GM23338 (cell line): Measurements from ENCODE around the gene GYPC. TPM values are rescaled to one million over a fixed set of nuclear protein-coding genes. Genes with fewer than 3 reads are reported as not detected.

Experiments used
- ATAC-seq: fragments of 200-7000 bp; cut with Tn5 transposase; 3 replicates; pipeline ENCODE4 v1.9.1; 2020
- DNase-seq: peaks from one replicate; pipeline ENCODE4 v3.0.0-alpha.2; 2015; ENCODE audit warnings: low spot score
- H2AFZ ChIP-seq: fragments of 200-600 bp; sonication (generic); 2 replicates; pipeline ENCODE4 v1.8.0; 2016; ENCODE audit warnings: antibody characterized with exemption, mild to moderate bottlenecking, moderate library complexity
- H3F3A ChIP-seq: fragments of 200-600 bp; sonication (generic); replicated peaks from 2 replicates; pipeline ENCODE4 v1.8.0; 2017; ENCODE audit warnings: antibody characterized with exemption, mixed run types, low read depth
- H3K27ac ChIP-seq: fragments of 200-600 bp; sonication (generic); 2 replicates; pipeline ENCODE4 v1.6.1; 2016; ENCODE audit warnings: low read depth
- H3K27me3 ChIP-seq: fragments of 200-600 bp; sonication (generic); 2 replicates; pipeline ENCODE4 v1.8.0; 2016; ENCODE audit warnings: mild to moderate bottlenecking, mixed run types, moderate library complexity; ENCODE audit not compliant: insufficient read depth
- H3K36me3 ChIP-seq: fragments of 200-600 bp; sonication (generic); 2 replicates; pipeline ENCODE4 v1.8.0; 2016; ENCODE audit warnings: mild to moderate bottlenecking; ENCODE audit not compliant: insufficient read depth
- H3K4me1 ChIP-seq: fragments of 200-600 bp; sonication (generic); 2 replicates; pipeline ENCODE4 v1.8.0; 2016; ENCODE audit warnings: mild to moderate bottlenecking, moderate library complexity; ENCODE audit not compliant: insufficient read depth
- H3K4me2 ChIP-seq: fragments of 200-600 bp; sonication (generic); 2 replicates; pipeline ENCODE4 v1.7.1; 2017; ENCODE audit warnings: mixed run types
- H3K4me3 ChIP-seq: fragments of 200-600 bp; sonication (generic); 2 replicates; pipeline ENCODE4 v1.6.1; 2016; ENCODE audit warnings: mixed run types
- H3K79me2 ChIP-seq: fragments of 200-600 bp; sonication (generic); replicated peaks from 2 replicates; pipeline ENCODE4 v1.8.0; 2017; ENCODE audit warnings: mild to moderate bottlenecking; ENCODE audit not compliant: insufficient read depth
- H3K9me2 ChIP-seq: fragments of 200-600 bp; sonication (generic); 2 replicates; pipeline ENCODE4 v1.8.0; 2017; ENCODE audit not compliant: insufficient read depth
- H4K20me1 ChIP-seq: fragments of 200-600 bp; sonication (generic); replicated peaks from 2 replicates; pipeline ENCODE4 v1.8.0; 2017; ENCODE audit warnings: mild to moderate bottlenecking; ENCODE audit not compliant: insufficient read depth
- H3K27ac Mint-ChIP-seq: 2 replicates; pipeline ENCODE4 v1.8.0; 2020; ENCODE audit warnings: inconsistent platforms, mild to moderate bottlenecking, moderate library complexity, mixed read lengths
- H3K27me3 Mint-ChIP-seq: 3 replicates; pipeline ENCODE4 v1.8.0; 2022; ENCODE audit warnings: low read depth, mild to moderate bottlenecking, moderate library complexity, mixed read lengths, inconsistent platforms; ENCODE audit not compliant: insufficient read depth, poor library complexity
- H3K36me3 Mint-ChIP-seq: 3 replicates; pipeline ENCODE4 v1.8.0; 2021; ENCODE audit warnings: low read depth, mild to moderate bottlenecking, inconsistent platforms, moderate library complexity, mixed read lengths
- H3K4me1 Mint-ChIP-seq: 3 replicates; pipeline ENCODE4 v1.8.0; 2020; ENCODE audit warnings: mild to moderate bottlenecking, inconsistent platforms, mixed read lengths
- H3K4me3 Mint-ChIP-seq: 3 replicates; pipeline ENCODE4 v1.8.0; 2021; ENCODE audit warnings: moderate library complexity, mild to moderate bottlenecking, inconsistent platforms, mixed read lengths
- H3K9me3 Mint-ChIP-seq: 3 replicates; pipeline ENCODE4 v1.8.0; 2020; ENCODE audit warnings: moderate library complexity, mild to moderate bottlenecking, inconsistent platforms, mixed read lengths
- CREB1 ChIP-seq: fragments of 250-450 bp; sonication (Bioruptor Pico); IDR thresholded peaks from 2 replicates; pipeline ENCODE4 v1.5.0; 2020; ENCODE audit warnings: low read depth, mild to moderate bottlenecking, moderate library complexity
- EZH2 ChIP-seq: fragments of 200-600 bp; sonication (generic); IDR thresholded peaks from one replicate; pipeline ENCODE4 v1.8.0; 2017; ENCODE audit warnings: antibody characterized with exemption, mild to moderate bottlenecking, low read depth; ENCODE audit not compliant: unreplicated experiment
- EZH2phosphoT487 ChIP-seq: fragments of 200-600 bp; sonication (generic); IDR thresholded peaks from one replicate; pipeline ENCODE4 v1.8.1; 2018; ENCODE audit warnings: antibody characterized with exemption; ENCODE audit not compliant: unreplicated experiment
- JUNB ChIP-seq: IDR thresholded peaks from one replicate; pipeline ENCODE4 v1.6.1; 2016; ENCODE audit warnings: antibody characterized with exemption; ENCODE audit not compliant: unreplicated experiment
- NANOG ChIP-seq: IDR thresholded peaks from 2 replicates; pipeline ENCODE4 v1.6.1; 2016; ENCODE audit warnings: antibody characterized with exemption, borderline replicate concordance
- POLR2AphosphoS5 ChIP-seq: IDR thresholded peaks from 2 replicates; pipeline ENCODE4 v1.6.1; 2016; ENCODE audit warnings: antibody characterized with exemption, low read depth
- STAT1 ChIP-seq: IDR thresholded peaks from one replicate; pipeline ENCODE4 v1.6.1; 2016; ENCODE audit warnings: antibody characterized with exemption; ENCODE audit not compliant: unreplicated experiment
- ZNF114 ChIP-seq: fragments of 250-450 bp; sonication (Bioruptor Pico); IDR thresholded peaks from 2 replicates; pipeline ENCODE4 v1.5.0; 2020; ENCODE audit warnings: mild to moderate bottlenecking, moderate library complexity
- ZNF331 ChIP-seq: fragments of 250-450 bp; sonication (Bioruptor Pico); IDR thresholded peaks from 2 replicates; pipeline ENCODE4 v1.5.0; 2020; ENCODE audit warnings: low read depth, mild to moderate bottlenecking, moderate library complexity
- polyA plus RNA-seq: library from polyadenylated mRNA; unstranded; fragments of >200 nt; fragmentation: Nextera tagmentation; extraction: Ambion mirVana; gene quantifications from 2 replicates; pipeline ENCODE4 v1.2.1, GENCODE V29; 2016
- total RNA-seq: library from RNA; depleted of rRNA; stranded (reverse); fragments of >200 nt; shearing (Covaris generic); gene quantifications from 2 replicates; pipeline ENCODE4 v1.2.3, GENCODE V29; 2014
- TF ChIP-seq, protein P1 (sequence below): fragments of 250-450 bp; sonication (Bioruptor Pico); IDR thresholded peaks from 2 replicates; pipeline ENCODE4 v1.5.0; 2020; ENCODE audit warnings: mild to moderate bottlenecking, moderate library complexity
- TF ChIP-seq, protein P2 (sequence below): IDR thresholded peaks from 2 replicates; pipeline ENCODE4 v1.6.1; 2016; ENCODE audit warnings: antibody characterized with exemption
- TF ChIP-seq, protein P3 (sequence below): IDR thresholded peaks from one replicate; pipeline ENCODE4 v1.6.1; 2018; ENCODE audit warnings: antibody characterized with exemption; ENCODE audit not compliant: unreplicated experiment
- TF ChIP-seq, protein P4 (sequence below), 2 experiments: fragments of 200-600 bp in 1 of 2; sonication (generic) in 1 of 2; conservative IDR thresholded peaks; 2 replicates each; pipeline versions ENCODE4 v1.5.1 to v1.6.1; 2016 to 2017; ENCODE audit warnings: antibody characterized with exemption in 2 of 2, low read depth in 2 of 2, mild to moderate bottlenecking in 2 of 2, moderate library complexity in 1 of 2

The GYPC gene
- total and polyA plus RNA-seq, 2 experiments from 2014 or later = 19.6 to 29.7 TPM

DNA sequence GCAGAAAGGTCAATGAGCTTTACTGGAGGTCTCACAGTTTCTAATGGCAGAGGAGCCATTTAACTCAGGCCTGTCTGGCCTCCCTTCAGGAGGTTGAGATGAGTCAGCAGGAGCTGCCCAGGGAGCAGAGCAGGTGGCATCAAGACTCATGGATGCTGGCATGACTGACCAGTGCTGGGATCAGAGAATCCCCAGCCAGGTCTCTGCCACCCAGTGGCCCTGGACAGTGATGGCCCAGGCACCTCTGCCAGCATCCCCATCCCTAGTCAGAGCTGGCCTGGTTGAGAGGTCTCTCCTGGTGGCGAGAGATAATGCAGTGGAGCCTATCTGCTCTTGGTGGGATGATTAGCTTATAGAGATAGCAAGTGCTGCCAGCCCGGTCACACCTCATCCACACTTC is 43.1 kb downstream of the GYPC start:
- no peak for ATAC-seq
- Histone ChIP-seq H3K27ac (no peak overlapping the region), H3K36me3 (no peaks in the 10 kb centered on the region), H3K9me2 (peaks cover 12% of the 10 kb centered on the region; the same call in 1 of the 2 replicates), H2AFZ (no peak overlapping the region), H3K4me2 (no peak overlapping the region), H4K20me1 (no peaks in the 10 kb centered on the region), H3K27me3 (no peaks in the 10 kb centered on the region), H3K4me1 (peaks cover 14% of the 10 kb centered on the region), H3K4me3 (no peak overlapping the region), H3F3A (no peaks in the 10 kb centered on the region), H3K79me2 (no peaks in the 10 kb centered on the region)
- Mint-ChIP-seq H3K36me3 (peaks cover 30% of the 10 kb centered on the region), H3K27ac (no peak overlapping the region), H3K27me3 (peaks cover 10% of the 10 kb centered on the region), H3K4me1 (peaks cover 23% of the 10 kb centered on the region), H3K9me3 (peaks cover 18% of the 10 kb centered on the region), H3K4me3 (no peak overlapping the region)
- TF ChIP-seq POLR2AphosphoS5 = no peak
- no peak for TF ChIP-seq JUNB
- no peak for TF ChIP-seq NANOG
- TF ChIP-seq STAT1 = no peak
- TF ChIP-seq, protein P1, sequence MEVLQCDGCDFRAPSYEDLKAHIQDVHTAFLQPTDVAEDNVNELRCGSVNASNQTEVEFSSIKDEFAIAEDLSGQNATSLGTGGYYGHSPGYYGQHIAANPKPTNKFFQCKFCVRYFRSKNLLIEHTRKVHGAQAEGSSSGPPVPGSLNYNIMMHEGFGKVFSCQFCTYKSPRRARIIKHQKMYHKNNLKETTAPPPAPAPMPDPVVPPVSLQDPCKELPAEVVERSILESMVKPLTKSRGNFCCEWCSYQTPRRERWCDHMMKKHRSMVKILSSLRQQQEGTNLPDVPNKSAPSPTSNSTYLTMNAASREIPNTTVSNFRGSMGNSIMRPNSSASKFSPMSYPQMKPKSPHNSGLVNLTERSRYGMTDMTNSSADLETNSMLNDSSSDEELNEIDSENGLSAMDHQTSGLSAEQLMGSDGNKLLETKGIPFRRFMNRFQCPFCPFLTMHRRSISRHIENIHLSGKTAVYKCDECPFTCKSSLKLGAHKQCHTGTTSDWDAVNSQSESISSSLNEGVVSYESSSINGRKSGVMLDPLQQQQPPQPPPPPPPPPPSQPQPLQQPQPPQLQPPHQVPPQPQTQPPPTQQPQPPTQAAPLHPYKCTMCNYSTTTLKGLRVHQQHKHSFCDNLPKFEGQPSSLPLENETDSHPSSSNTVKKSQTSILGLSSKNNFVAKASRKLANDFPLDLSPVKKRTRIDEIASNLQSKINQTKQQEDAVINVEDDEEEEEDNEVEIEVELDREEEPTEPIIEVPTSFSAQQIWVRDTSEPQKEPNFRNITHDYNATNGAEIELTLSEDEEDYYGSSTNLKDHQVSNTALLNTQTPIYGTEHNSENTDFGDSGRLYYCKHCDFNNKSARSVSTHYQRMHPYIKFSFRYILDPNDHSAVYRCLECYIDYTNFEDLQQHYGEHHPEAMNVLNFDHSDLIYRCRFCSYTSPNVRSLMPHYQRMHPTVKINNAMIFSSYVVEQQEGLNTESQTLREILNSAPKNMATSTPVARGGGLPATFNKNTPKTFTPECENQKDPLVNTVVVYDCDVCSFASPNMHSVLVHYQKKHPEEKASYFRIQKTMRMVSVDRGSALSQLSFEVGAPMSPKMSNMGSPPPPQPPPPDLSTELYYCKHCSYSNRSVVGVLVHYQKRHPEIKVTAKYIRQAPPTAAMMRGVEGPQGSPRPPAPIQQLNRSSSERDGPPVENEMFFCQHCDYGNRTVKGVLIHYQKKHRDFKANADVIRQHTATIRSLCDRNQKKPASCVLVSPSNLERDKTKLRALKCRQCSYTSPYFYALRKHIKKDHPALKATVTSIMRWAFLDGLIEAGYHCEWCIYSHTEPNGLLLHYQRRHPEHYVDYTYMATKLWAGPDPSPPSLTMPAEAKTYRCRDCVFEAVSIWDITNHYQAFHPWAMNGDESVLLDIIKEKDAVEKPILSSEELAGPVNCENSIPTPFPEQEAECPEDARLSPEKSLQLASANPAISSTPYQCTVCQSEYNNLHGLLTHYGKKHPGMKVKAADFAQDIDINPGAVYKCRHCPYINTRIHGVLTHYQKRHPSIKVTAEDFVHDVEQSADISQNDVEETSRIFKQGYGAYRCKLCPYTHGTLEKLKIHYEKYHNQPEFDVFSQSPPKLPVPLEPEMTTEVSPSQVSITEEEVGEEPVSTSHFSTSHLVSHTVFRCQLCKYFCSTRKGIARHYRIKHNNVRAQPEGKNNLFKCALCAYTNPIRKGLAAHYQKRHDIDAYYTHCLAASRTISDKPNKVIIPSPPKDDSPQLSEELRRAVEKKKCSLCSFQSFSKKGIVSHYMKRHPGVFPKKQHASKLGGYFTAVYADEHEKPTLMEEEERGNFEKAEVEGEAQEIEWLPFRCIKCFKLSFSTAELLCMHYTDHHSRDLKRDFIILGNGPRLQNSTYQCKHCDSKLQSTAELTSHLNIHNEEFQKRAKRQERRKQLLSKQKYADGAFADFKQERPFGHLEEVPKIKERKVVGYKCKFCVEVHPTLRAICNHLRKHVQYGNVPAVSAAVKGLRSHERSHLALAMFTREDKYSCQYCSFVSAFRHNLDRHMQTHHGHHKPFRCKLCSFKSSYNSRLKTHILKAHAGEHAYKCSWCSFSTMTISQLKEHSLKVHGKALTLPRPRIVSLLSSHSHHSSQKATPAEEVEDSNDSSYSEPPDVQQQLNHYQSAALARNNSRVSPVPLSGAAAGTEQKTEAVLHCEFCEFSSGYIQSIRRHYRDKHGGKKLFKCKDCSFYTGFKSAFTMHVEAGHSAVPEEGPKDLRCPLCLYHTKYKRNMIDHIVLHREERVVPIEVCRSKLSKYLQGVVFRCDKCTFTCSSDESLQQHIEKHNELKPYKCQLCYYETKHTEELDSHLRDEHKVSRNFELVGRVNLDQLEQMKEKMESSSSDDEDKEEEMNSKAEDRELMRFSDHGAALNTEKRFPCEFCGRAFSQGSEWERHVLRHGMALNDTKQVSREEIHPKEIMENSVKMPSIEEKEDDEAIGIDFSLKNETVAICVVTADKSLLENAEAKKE (CRISPR knock-in tag) = no peak
- TF ChIP-seq, protein P2, sequence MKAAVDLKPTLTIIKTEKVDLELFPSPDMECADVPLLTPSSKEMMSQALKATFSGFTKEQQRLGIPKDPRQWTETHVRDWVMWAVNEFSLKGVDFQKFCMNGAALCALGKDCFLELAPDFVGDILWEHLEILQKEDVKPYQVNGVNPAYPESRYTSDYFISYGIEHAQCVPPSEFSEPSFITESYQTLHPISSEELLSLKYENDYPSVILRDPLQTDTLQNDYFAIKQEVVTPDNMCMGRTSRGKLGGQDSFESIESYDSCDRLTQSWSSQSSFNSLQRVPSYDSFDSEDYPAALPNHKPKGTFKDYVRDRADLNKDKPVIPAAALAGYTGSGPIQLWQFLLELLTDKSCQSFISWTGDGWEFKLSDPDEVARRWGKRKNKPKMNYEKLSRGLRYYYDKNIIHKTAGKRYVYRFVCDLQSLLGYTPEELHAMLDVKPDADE = no peak
- TF ChIP-seq ZNF331 (CRISPR knock-in tag) = no peak
- no peak for TF ChIP-seq EZH2phosphoT487
- TF ChIP-seq ZNF114 = no peak
- TF ChIP-seq, protein P3, sequence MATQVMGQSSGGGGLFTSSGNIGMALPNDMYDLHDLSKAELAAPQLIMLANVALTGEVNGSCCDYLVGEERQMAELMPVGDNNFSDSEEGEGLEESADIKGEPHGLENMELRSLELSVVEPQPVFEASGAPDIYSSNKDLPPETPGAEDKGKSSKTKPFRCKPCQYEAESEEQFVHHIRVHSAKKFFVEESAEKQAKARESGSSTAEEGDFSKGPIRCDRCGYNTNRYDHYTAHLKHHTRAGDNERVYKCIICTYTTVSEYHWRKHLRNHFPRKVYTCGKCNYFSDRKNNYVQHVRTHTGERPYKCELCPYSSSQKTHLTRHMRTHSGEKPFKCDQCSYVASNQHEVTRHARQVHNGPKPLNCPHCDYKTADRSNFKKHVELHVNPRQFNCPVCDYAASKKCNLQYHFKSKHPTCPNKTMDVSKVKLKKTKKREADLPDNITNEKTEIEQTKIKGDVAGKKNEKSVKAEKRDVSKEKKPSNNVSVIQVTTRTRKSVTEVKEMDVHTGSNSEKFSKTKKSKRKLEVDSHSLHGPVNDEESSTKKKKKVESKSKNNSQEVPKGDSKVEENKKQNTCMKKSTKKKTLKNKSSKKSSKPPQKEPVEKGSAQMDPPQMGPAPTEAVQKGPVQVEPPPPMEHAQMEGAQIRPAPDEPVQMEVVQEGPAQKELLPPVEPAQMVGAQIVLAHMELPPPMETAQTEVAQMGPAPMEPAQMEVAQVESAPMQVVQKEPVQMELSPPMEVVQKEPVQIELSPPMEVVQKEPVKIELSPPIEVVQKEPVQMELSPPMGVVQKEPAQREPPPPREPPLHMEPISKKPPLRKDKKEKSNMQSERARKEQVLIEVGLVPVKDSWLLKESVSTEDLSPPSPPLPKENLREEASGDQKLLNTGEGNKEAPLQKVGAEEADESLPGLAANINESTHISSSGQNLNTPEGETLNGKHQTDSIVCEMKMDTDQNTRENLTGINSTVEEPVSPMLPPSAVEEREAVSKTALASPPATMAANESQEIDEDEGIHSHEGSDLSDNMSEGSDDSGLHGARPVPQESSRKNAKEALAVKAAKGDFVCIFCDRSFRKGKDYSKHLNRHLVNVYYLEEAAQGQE = no peak
- no peak for TF ChIP-seq EZH2
- no peak for TF ChIP-seq CREB1 (CRISPR knock-in tag)
- TF ChIP-seq, protein P4, sequence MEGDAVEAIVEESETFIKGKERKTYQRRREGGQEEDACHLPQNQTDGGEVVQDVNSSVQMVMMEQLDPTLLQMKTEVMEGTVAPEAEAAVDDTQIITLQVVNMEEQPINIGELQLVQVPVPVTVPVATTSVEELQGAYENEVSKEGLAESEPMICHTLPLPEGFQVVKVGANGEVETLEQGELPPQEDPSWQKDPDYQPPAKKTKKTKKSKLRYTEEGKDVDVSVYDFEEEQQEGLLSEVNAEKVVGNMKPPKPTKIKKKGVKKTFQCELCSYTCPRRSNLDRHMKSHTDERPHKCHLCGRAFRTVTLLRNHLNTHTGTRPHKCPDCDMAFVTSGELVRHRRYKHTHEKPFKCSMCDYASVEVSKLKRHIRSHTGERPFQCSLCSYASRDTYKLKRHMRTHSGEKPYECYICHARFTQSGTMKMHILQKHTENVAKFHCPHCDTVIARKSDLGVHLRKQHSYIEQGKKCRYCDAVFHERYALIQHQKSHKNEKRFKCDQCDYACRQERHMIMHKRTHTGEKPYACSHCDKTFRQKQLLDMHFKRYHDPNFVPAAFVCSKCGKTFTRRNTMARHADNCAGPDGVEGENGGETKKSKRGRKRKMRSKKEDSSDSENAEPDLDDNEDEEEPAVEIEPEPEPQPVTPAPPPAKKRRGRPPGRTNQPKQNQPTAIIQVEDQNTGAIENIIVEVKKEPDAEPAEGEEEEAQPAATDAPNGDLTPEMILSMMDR (conservative IDR thresholded peaks at IDR 0.05; ENCODE audit: low read depth in 2 of 2) = no peak
- no peak for DNase-seq
